Cardiac septum (tissue), 1 donor: ENCODE results near the gene ARAP2. TPM values are rescaled to one million over a fixed set of nuclear protein-coding genes. Genes with fewer than 3 reads are reported as not detected.

ENCODE experiments used
- DNase-seq: peaks from one replicate; pipeline ENCODE4 v3.0.0-alpha.2; 2020; ENCODE audit warnings: low spot score
- intact Hi-C: fragments of 100-400 bp; cut with DNase I; formaldehyde crosslinking; loops from one replicate; pipeline ENCODE4 v1.14.0; 2022
- total RNA-seq: library from RNA; stranded (reverse); fragmentation: NEBNext Ultra II Directional; extraction: Animal tissue kit (Norgen Biotek cat#: 25700); gene quantifications from one replicate; pipeline ENCODE4 v1.2.1, GENCODE V29; 2021
- donor health status: DM: no; HTN: no; CAD: no.

Gene ARAP2
- total RNA-seq, 1 donor from 2014 or later: 6.6 TPM

- no peak for DNase-seq
- intact Hi-C loops: no loop called here
Measured at GRCh38 chr4:36142504-36142903, 101.8 kb downstream of the ARAP2 start.

GRCh38 chr4:36141186-36141585 is 103.1 kb downstream of the ARAP2 start:
- no peak for DNase-seq
- intact Hi-C loops: no loop called here

GRCh38 chr4:36140421-36140820 is 103.9 kb downstream of the ARAP2 start:
- intact Hi-C loops: no loop called here
- DNase-seq: no peak

- intact Hi-C loops: no loop called here
Measured at GRCh38 chr4:36138220-36138619, 106.1 kb downstream of the ARAP2 start.

GRCh38 chr4:36137336-36137735 is 107.0 kb downstream of the ARAP2 start:
- intact Hi-C loops: no loop called here
- DNase-seq: no peak

More at GRCh38 chr4:36138220-36138619, 106.1 kb downstream of the ARAP2 start:
- DNase-seq: no peak

- no peak for DNase-seq
- intact Hi-C loops: no loop called here
Measured at GRCh38 chr4:36133658-36134057, 110.7 kb downstream of the ARAP2 start.

- DNase-seq: no peak
- intact Hi-C loops: no loop called here
Measured at GRCh38 chr4:36133086-36133485, 111.2 kb downstream of the ARAP2 start.

- no peak for DNase-seq
- intact Hi-C loops: no loop called here
Measured at GRCh38 chr4:36130641-36131040, 113.7 kb downstream of the ARAP2 start.

GRCh38 chr4:36128689-36129088 is 115.6 kb downstream of the ARAP2 start:
- no peak for DNase-seq
- intact Hi-C loops: no loop called here

GRCh38 chr4:36123906-36124305 is 120.4 kb downstream of the ARAP2 start:
- DNase-seq: no peak

GRCh38 chr4:36115312-36115711 is 129.0 kb downstream of the ARAP2 start:
- intact Hi-C loops: no loop called here
- DNase-seq: no peak

More at GRCh38 chr4:36123906-36124305, 120.4 kb downstream of the ARAP2 start:
- intact Hi-C loops: no loop called here

GRCh38 chr4:36111172-36111571 is 133.1 kb downstream of the ARAP2 start:
- intact Hi-C loops: no loop called here
- no peak for DNase-seq

GRCh38 chr4:36099509-36099908 is 144.8 kb downstream of the ARAP2 start:
- no peak for DNase-seq
- intact Hi-C loops: no loop called here

- intact Hi-C loops: no loop called here
- no peak for DNase-seq
Measured at GRCh38 chr4:36094995-36095394, 149.3 kb downstream of the ARAP2 start.

- DNase-seq: no peak
- intact Hi-C loops: no loop called here
Measured at GRCh38 chr4:36091997-36092396, 152.3 kb downstream of the ARAP2 start.

GRCh38 chr4:36088542-36088941 is 155.8 kb downstream of the ARAP2 start:
- intact Hi-C loops: no loop called here
- no peak for DNase-seq

- intact Hi-C loops: no loop called here
- DNase-seq: no peak
Measured at GRCh38 chr4:36086261-36086786, 158.0 kb downstream of the ARAP2 start.

GRCh38 chr4:36082817-36083216 is 161.5 kb downstream of the ARAP2 start:
- intact Hi-C loops: no loop called here
- no peak for DNase-seq

GRCh38 chr4:36081185-36081584 is 163.1 kb downstream of the ARAP2 start:
- DNase-seq: no peak
- intact Hi-C loops: no loop called here

GRCh38 chr4:36079666-36080065 is 164.6 kb downstream of the ARAP2 start:
- intact Hi-C loops: no loop called here
- no peak for DNase-seq

GRCh38 chr4:36078319-36078718 is 166.0 kb downstream of the ARAP2 start:
- no peak for DNase-seq
- intact Hi-C loops: no loop called here

GRCh38 chr4:36072529-36072928 is 171.8 kb downstream of the ARAP2 start:
- DNase-seq: no peak
- intact Hi-C loops: no loop called here
